Sigmoid colon (tissue), 4 donors: ENCODE data around the gene TRIM41.
"Not testable (repeated sequence)": the region's sequence is repeated elsewhere in the genome, so short reads cannot be mapped to it uniquely, and the experiment has no call there.

ENCODE experiments used
- CTCF ChIP-seq, 4 experiments: fragments of 450-650 bp in 3 of 4; fragments of 200-600 bp in 1 of 4; IDR thresholded peaks; one replicate each; pipeline ENCODE4 v1.5.1; 2016 to 2019; ENCODE audit warnings: antibody characterized with exemption in 4 of 4, mild to moderate bottlenecking in 3 of 4, moderate library complexity in 2 of 4
- EP300 ChIP-seq, 4 donors: sonication (generic); formaldehyde crosslinking; IDR thresholded peaks; one replicate each; pipeline ENCODE4 v1.6.1; 2017; ENCODE audit warnings: antibody characterized with exemption in 4 of 4
- POLR2A ChIP-seq, 2 donors: fragments of 450-650 bp; IDR thresholded peaks; one replicate each; pipeline ENCODE4 v1.6.1; 2016; ENCODE audit warnings: antibody characterized with exemption in 2 of 2, mild to moderate bottlenecking in 2 of 2, moderate library complexity in 2 of 2
- POLR2AphosphoS5 ChIP-seq, 4 donors: sonication (generic); formaldehyde crosslinking; IDR thresholded peaks; one replicate each; pipeline ENCODE4 v1.6.1; 2017; ENCODE audit warnings: antibody characterized with exemption in 4 of 4

GRCh38 chr5:181282415-181282814 is 59.3 kb downstream of the TRIM41 start:
- not testable (repeated sequence) for TF ChIP-seq POLR2A, POLR2AphosphoS5, CTCF, EP300 (IDR thresholded peaks at IDR 0.05)
